ENCODE data around the gene ZNF804B.

Gene ZNF804B

GRCh38 chr7:89316584-89317251 is 557.2 kb downstream of the ZNF804B start:
- no peak for DNase-seq

GRCh38 chr7:89332026-89332425 is 572.5 kb downstream of the ZNF804B start:
- DNase-seq = no peak

- no peak for DNase-seq
Observed at GRCh38 chr7:89334797-89335196, 575.3 kb downstream of the ZNF804B start.

GRCh38 chr7:89335490-89335889 is 576.0 kb downstream of the ZNF804B start:
- DNase-seq = no peak

- no peak for DNase-seq
Observed at GRCh38 chr7:89336121-89336520, 576.6 kb downstream of the ZNF804B start.

- no peak for DNase-seq
Observed at GRCh38 chr7:89339748-89340147, 580.2 kb downstream of the ZNF804B start.

- no peak for DNase-seq
Observed at GRCh38 chr7:89357121-89357520, 597.6 kb downstream of the ZNF804B start.

- DNase-seq = no peak
Observed at GRCh38 chr7:89377219-89377618, 617.7 kb downstream of the ZNF804B start.

GRCh38 chr7:89385411-89385810 is 625.9 kb downstream of the ZNF804B start:
- no peak for DNase-seq

All from NCI-H446 treated with DMSO at 0.1 percent for 48 hours (cell line).